Neural progenitor cell (in vitro differentiated cells): Measurements from ENCODE around the gene TMEM139. TPM values are rescaled to one million over a fixed set of nuclear protein-coding genes. Genes with fewer than 3 reads are reported as not detected.

Source experiments
- DNase-seq: peaks from one replicate; pipeline ENCODE4 v3.0.0-alpha.2; 2016; ENCODE audit warnings: low spot score
- H2AFZ ChIP-seq: fragments of 200-600 bp; sonication (generic); replicated peaks from 2 replicates; pipeline ENCODE4 v1.6.1; 2016; ENCODE audit warnings: antibody characterized with exemption
- H3F3A ChIP-seq: fragments of 200-600 bp; sonication (generic); 2 replicates; pipeline ENCODE4 v1.6.1; 2016; ENCODE audit warnings: antibody characterized with exemption, low read depth
- H3K27ac ChIP-seq: fragments of 200-600 bp; sonication (generic); 2 replicates; pipeline ENCODE4 v1.5.1; 2016; ENCODE audit warnings: mild to moderate bottlenecking
- H3K27me3 ChIP-seq: fragments of 200-600 bp; sonication (generic); 2 replicates; pipeline ENCODE4 v1.6.1; 2016; ENCODE audit warnings: mild to moderate bottlenecking, moderate library complexity
- H3K36me3 ChIP-seq: fragments of 200-600 bp; sonication (generic); 2 replicates; pipeline ENCODE4 v1.5.1; 2016
- H3K4me1 ChIP-seq: fragments of 200-600 bp; sonication (generic); 2 replicates; pipeline ENCODE4 v1.6.1; 2016; ENCODE audit warnings: mixed run types
- H3K4me2 ChIP-seq: fragments of 200-600 bp; sonication (generic); 2 replicates; pipeline ENCODE4 v1.6.1; 2016
- H3K4me3 ChIP-seq: fragments of 200-600 bp; sonication (generic); 2 replicates; pipeline ENCODE4 v1.5.1; 2016
- H3K79me2 ChIP-seq: fragments of 200-600 bp; sonication (generic); 2 replicates; pipeline ENCODE4 v1.6.1; 2016; ENCODE audit warnings: low read depth
- H3K9ac ChIP-seq: fragments of 200-600 bp; sonication (generic); 2 replicates; pipeline ENCODE4 v1.6.1; 2016
- H3K9me3 ChIP-seq: fragments of 200-600 bp; sonication (generic); 2 replicates; pipeline ENCODE4 v1.5.1; 2016; ENCODE audit warnings: low read depth
- H4K20me1 ChIP-seq: fragments of 200-600 bp; sonication (generic); 2 replicates; pipeline ENCODE4 v1.6.1; 2016; ENCODE audit warnings: low read depth
- H3K27ac Mint-ChIP-seq: 3 replicates; pipeline ENCODE4 v1.8.0; 2021; ENCODE audit warnings: mixed read lengths
- H3K27me3 Mint-ChIP-seq: 2 replicates; pipeline ENCODE4 v1.8.0; 2022; ENCODE audit warnings: low read depth, mild to moderate bottlenecking, inconsistent platforms, moderate library complexity, mixed read lengths; ENCODE audit not compliant: insufficient read depth
- H3K36me3 Mint-ChIP-seq: 3 replicates; pipeline ENCODE4 v1.8.0; 2021; ENCODE audit warnings: mixed read lengths
- H3K4me1 Mint-ChIP-seq: 3 replicates; pipeline ENCODE4 v1.8.0; 2021; ENCODE audit warnings: mixed read lengths
- H3K4me3 Mint-ChIP-seq: 3 replicates; pipeline ENCODE4 v1.8.0; 2021; ENCODE audit warnings: mild to moderate bottlenecking, moderate library complexity, mixed read lengths
- H3K9me3 Mint-ChIP-seq: 3 replicates; pipeline ENCODE4 v1.8.0; 2020; ENCODE audit warnings: mixed read lengths
- EZH2 ChIP-seq: fragments of 200-600 bp; sonication (generic); IDR thresholded peaks from 2 replicates; pipeline ENCODE4 v1.6.1; 2017; ENCODE audit warnings: antibody characterized with exemption, mild to moderate bottlenecking, moderate library complexity
- EZH2phosphoT487 ChIP-seq: fragments of 200-600 bp; sonication (generic); IDR thresholded peaks from 2 replicates; pipeline ENCODE4 v1.6.1; 2017; ENCODE audit warnings: antibody characterized with exemption
- total RNA-seq: library from RNA; depleted of rRNA; stranded (reverse); fragments of >200 nt; gene quantifications from 2 replicates; pipeline ENCODE4 v1.2.3, GENCODE V29; 2015; ENCODE audit warnings: low replicate concordance
- TF ChIP-seq, protein P1 (sequence below): fragments of 200-600 bp; sonication (generic); IDR thresholded peaks from 2 replicates; pipeline ENCODE4 v1.5.1; 2017; ENCODE audit warnings: antibody characterized with exemption, mild to moderate bottlenecking

Gene TMEM139
- total RNA-seq, 1 donor from 2014 or later, result 0.94 TPM

DNA sequence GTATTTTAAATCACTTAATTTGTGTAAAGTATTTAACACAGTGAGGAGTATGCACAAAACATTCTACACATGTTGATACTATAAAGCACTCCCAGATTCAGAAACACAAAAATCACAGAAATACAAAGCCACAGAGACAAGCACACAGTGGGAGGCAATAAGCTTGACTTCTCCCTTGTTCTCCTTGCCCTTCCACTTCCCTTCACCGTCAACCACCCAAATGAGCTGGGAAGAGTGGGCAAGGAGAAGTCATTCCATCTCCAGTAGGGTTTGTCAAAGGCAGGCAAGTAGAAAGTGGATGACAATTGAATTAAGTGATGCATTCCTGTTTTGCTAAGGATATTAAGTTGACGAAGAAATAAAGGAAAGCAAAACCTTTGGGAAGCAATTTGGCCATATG is 4.2 kb upstream of the TMEM139 start:
- H3K27me3 ChIP-seq, result no peaks in the 10 kb centered on the region
- Mint-ChIP-seq H3K27ac (peak overlapping the region; percentile 29), H3K27me3 (no peaks in the 10 kb centered on the region), H3K4me3 (no peak overlapping the region), H3K36me3 (no peaks in the 10 kb centered on the region), H3K4me1 (peaks cover 40% of the 10 kb centered on the region), H3K9me3 (peaks cover 2% of the 10 kb centered on the region)
- DNase-seq, result no peak
- H3K4me3 ChIP-seq, result no peak overlapping the region
- no peaks in the 10 kb centered on the region for H3K36me3 ChIP-seq
- peaks cover 10% of the 10 kb centered on the region for H3K4me1 ChIP-seq
- H3K27ac ChIP-seq, result no peak overlapping the region
- H3F3A ChIP-seq, result no peaks in the 10 kb centered on the region
- TF ChIP-seq EZH2, result no peak
- TF ChIP-seq, protein P1, sequence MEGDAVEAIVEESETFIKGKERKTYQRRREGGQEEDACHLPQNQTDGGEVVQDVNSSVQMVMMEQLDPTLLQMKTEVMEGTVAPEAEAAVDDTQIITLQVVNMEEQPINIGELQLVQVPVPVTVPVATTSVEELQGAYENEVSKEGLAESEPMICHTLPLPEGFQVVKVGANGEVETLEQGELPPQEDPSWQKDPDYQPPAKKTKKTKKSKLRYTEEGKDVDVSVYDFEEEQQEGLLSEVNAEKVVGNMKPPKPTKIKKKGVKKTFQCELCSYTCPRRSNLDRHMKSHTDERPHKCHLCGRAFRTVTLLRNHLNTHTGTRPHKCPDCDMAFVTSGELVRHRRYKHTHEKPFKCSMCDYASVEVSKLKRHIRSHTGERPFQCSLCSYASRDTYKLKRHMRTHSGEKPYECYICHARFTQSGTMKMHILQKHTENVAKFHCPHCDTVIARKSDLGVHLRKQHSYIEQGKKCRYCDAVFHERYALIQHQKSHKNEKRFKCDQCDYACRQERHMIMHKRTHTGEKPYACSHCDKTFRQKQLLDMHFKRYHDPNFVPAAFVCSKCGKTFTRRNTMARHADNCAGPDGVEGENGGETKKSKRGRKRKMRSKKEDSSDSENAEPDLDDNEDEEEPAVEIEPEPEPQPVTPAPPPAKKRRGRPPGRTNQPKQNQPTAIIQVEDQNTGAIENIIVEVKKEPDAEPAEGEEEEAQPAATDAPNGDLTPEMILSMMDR, result no peak
- TF ChIP-seq EZH2phosphoT487, result no peak
- no peak overlapping the region for H3K4me2 ChIP-seq
- no peak overlapping the region for H3K9ac ChIP-seq
- no peak overlapping the region for H2AFZ ChIP-seq
- H3K9me3 ChIP-seq, result no peaks in the 10 kb centered on the region
- no peaks in the 10 kb centered on the region for H3K79me2 ChIP-seq
- H4K20me1 ChIP-seq, result no peaks in the 10 kb centered on the region

DNA sequence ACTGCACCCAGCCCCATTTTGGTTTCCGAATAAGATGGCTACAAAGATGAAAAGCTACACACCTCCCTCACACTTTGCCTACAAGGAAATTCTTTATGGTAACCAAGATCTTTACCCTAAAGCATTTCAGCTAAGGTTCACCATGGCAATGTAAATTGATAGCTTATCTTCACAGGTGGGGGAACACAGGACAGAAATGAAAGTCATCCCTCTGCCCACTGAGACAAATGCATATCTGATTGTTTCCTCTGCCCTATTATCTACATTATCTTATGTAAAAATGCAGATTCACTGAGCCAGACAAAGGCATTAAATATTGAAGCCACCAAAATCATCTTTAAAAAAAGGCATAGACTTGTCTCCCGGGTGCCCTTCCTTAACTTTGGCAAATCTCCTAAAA is 3.2 kb upstream of the TMEM139 start:
- no peaks in the 10 kb centered on the region for H3F3A ChIP-seq
- H3K27me3 ChIP-seq, result no peaks in the 10 kb centered on the region
- H3K27ac ChIP-seq, result no peak overlapping the region
- H3K36me3 ChIP-seq, result no peaks in the 10 kb centered on the region
- H3K4me3 Mint-ChIP-seq, result no peak overlapping the region
- H3K4me2 ChIP-seq, result no peak overlapping the region
- peaks cover 40% of the 10 kb centered on the region for H3K4me1 Mint-ChIP-seq
- no peaks in the 10 kb centered on the region for H3K79me2 ChIP-seq
- no peak for DNase-seq
- H3K27ac Mint-ChIP-seq, result peak overlapping the region; percentile 70
- peaks cover 4% of the 10 kb centered on the region for H3K9me3 Mint-ChIP-seq
- H3K9ac ChIP-seq, result no peak overlapping the region
- H3K4me3 ChIP-seq, result no peak overlapping the region
- H3K27me3 Mint-ChIP-seq, result no peaks in the 10 kb centered on the region
- H4K20me1 ChIP-seq, result no peaks in the 10 kb centered on the region
- TF ChIP-seq, protein P1, result no peak
- TF ChIP-seq EZH2phosphoT487 (no peak), EZH2 (no peak)
- peaks cover under 1% of the 10 kb centered on the region for H3K36me3 Mint-ChIP-seq
- H3K9me3 ChIP-seq, result no peaks in the 10 kb centered on the region
- H2AFZ ChIP-seq, result no peak overlapping the region
- peaks cover 10% of the 10 kb centered on the region for H3K4me1 ChIP-seq

- Histone ChIP-seq H3K36me3 (no peaks in the 10 kb centered on the region), H3K9me3 (peaks cover 1% of the 10 kb centered on the region), H4K20me1 (no peaks in the 10 kb centered on the region), H3K4me3 (no peak overlapping the region), H3K4me1 (peaks cover 10% of the 10 kb centered on the region), H3K27ac (no peak overlapping the region), H2AFZ (no peak overlapping the region), H3K79me2 (no peaks in the 10 kb centered on the region), H3K4me2 (no peak overlapping the region), H3K9ac (no peak overlapping the region), H3F3A (no peaks in the 10 kb centered on the region), H3K27me3 (peaks cover 6% of the 10 kb centered on the region)
- H3K27me3 Mint-ChIP-seq, result no peaks in the 10 kb centered on the region
- TF ChIP-seq, protein P1, result no peak
- TF ChIP-seq EZH2phosphoT487 (no peak), EZH2 (no peak)
- peaks cover 9% of the 10 kb centered on the region for H3K9me3 Mint-ChIP-seq
- H3K4me1 Mint-ChIP-seq, result peaks cover 40% of the 10 kb centered on the region
- peaks cover 5% of the 10 kb centered on the region for H3K36me3 Mint-ChIP-seq
- peak overlapping the region; percentile 70 for H3K27ac Mint-ChIP-seq
- DNase-seq, result no peak
- H3K4me3 Mint-ChIP-seq, result no peak overlapping the region
These were observed 2.6 kb upstream of the TMEM139 start for GRCh38 chr7:143282124-143282523.
